H1 (cell line): ENCODE results near the gene TANC1.

Experiments used
- ASH2L ChIP-seq: fragments of 200-600, 300-600 bp; sonication (generic); IDR thresholded peaks from one replicate; pipeline ENCODE4 v1.7.1; 2017; ENCODE audit warnings: low read length
- ATF3 ChIP-seq: IDR thresholded peaks from 2 replicates; pipeline ENCODE4 v1.6.1; 2011; ENCODE audit warnings: low read depth, mild to moderate bottlenecking, low read length; ENCODE audit not compliant: insufficient read depth
- CTCF ChIP-seq, 3 experiments: IDR thresholded peaks; 1 replicate in 2 of 3; 2 replicates in 1 of 3; pipeline versions ENCODE4 v1.5.1 to v1.6.1; 2011; ENCODE audit warnings: low read length in 3 of 3, mild to moderate bottlenecking in 3 of 3, inconsistent platforms in 2 of 3, low read depth in 1 of 3, moderate library complexity in 1 of 3; ENCODE audit not compliant: insufficient read depth in 1 of 3; ENCODE audit errors: control extremely low read depth in 1 of 3
- MAX ChIP-seq: IDR thresholded peaks from 2 replicates; pipeline ENCODE4 v1.6.1; 2012; ENCODE audit warnings: inconsistent platforms
- POLR2AphosphoS5 ChIP-seq: IDR thresholded peaks from 2 replicates; pipeline ENCODE4 v1.6.1; 2011; ENCODE audit warnings: low read depth, low read length
- TAF1 ChIP-seq: IDR thresholded peaks from 2 replicates; pipeline ENCODE4 v1.6.1; 2011; ENCODE audit warnings: mild to moderate bottlenecking, low read depth, low read length
- TAF7 ChIP-seq: optimal IDR thresholded peaks from 2 replicates; pipeline ENCODE3; 2011; ENCODE audit warnings: low read depth, mild to moderate bottlenecking, inconsistent platforms, low read length, moderate library complexity, borderline replicate concordance
- USF2 ChIP-seq: IDR thresholded peaks from 2 replicates; pipeline ENCODE4 v1.6.1; 2011; ENCODE audit warnings: low read length, improper control_type of control experiment

- TF ChIP-seq POLR2AphosphoS5 (no peak), CTCF (IDR thresholded peaks at IDR 0.05; ENCODE audit: control extremely low read depth in 1 of 3, insufficient read depth in 1 of 3, low read depth in 1 of 3, low read length in 3 of 3) (no peak), MAX (no peak), TAF7 (no peak), ASH2L (no peak), TAF1 (no peak), USF2 (no peak), ATF3 (no peak)
Measured at GRCh38 chr2:159065313-159065712, 96.9 kb downstream of the TANC1 start.
